Liver (tissue), 9 donors: ENCODE results near the gene OSBP2. TPM values are rescaled to one million over a fixed set of nuclear protein-coding genes. Genes with fewer than 3 reads are reported as not detected.

ENCODE experiments used
- DNase-seq: peaks from one replicate; pipeline ENCODE4 v3.0.0-alpha.2; 2017; ENCODE audit warnings: low spot score
- H3K27ac ChIP-seq, 2 donors: one replicate each; pipeline ENCODE4 v1.7.0; 2013; ENCODE audit warnings: inconsistent platforms in 2 of 2, low read length in 2 of 2, control low read depth in 1 of 2, low read depth in 1 of 2, mild to moderate bottlenecking in 1 of 2
- H3K27me3 ChIP-seq, 4 donors: one replicate each; pipeline versions ENCODE4 v1.6.1 to v1.7.0; 2013; ENCODE audit warnings: low read length in 3 of 4, inconsistent platforms in 1 of 4, mild to moderate bottlenecking in 1 of 4, moderate library complexity in 1 of 4; ENCODE audit not compliant: control insufficient read depth in 4 of 4, insufficient read depth in 4 of 4
- H3K36me3 ChIP-seq, 4 donors: one replicate each; pipeline versions ENCODE4 v1.6.1 to v1.7.0; 2013; ENCODE audit warnings: low read length in 3 of 4, mild to moderate bottlenecking in 3 of 4, low read depth in 1 of 4, moderate library complexity in 1 of 4; ENCODE audit not compliant: control insufficient read depth in 4 of 4, insufficient read depth in 3 of 4
- H3K4me1 ChIP-seq, 4 donors: one replicate each; pipeline versions ENCODE4 v1.6.1 to v1.7.0; 2013; ENCODE audit warnings: low read length in 3 of 4, mild to moderate bottlenecking in 3 of 4, moderate library complexity in 1 of 4; ENCODE audit not compliant: control insufficient read depth in 4 of 4, insufficient read depth in 4 of 4
- H3K4me3 ChIP-seq, 3 donors: one replicate each; pipeline versions ENCODE4 v1.6.1 to v1.7.0; 2013; ENCODE audit warnings: low read length in 3 of 3, control low read depth in 1 of 3, low read depth in 1 of 3, mild to moderate bottlenecking in 1 of 3
- H3K9ac ChIP-seq, 2 donors: one replicate each; pipeline ENCODE4 v1.7.0; 2013; ENCODE audit warnings: low read length in 2 of 2, mild to moderate bottlenecking in 2 of 2, moderate library complexity in 2 of 2, control low read depth in 1 of 2, low read depth in 1 of 2
- H3K9me3 ChIP-seq, 4 donors: one replicate each; pipeline versions ENCODE4 v1.6.1 to v1.7.0; 2013; ENCODE audit warnings: low read length in 3 of 4; ENCODE audit not compliant: control insufficient read depth in 4 of 4
- EGR1 ChIP-seq, 2 donors: IDR thresholded peaks; 2 replicates each; pipeline ENCODE4 v1.6.1; 2016 to 2018; ENCODE audit warnings: antibody characterized with exemption in 2 of 2, low read depth in 2 of 2
- FOXA1 ChIP-seq: IDR thresholded peaks from 2 replicates; pipeline ENCODE4 v1.6.1; 2016; ENCODE audit warnings: antibody characterized with exemption
- FOXA2 ChIP-seq: IDR thresholded peaks from 2 replicates; pipeline ENCODE4 v1.6.1; 2016; ENCODE audit warnings: antibody characterized with exemption
- GABPA ChIP-seq, 2 donors: IDR thresholded peaks in 1 of 2; conservative IDR thresholded peaks in 1 of 2; 2 replicates each; pipeline ENCODE4 v1.6.1; 2016; ENCODE audit warnings: antibody characterized with exemption in 2 of 2, mild to moderate bottlenecking in 1 of 2, moderate library complexity in 1 of 2
- HNF4A ChIP-seq, 2 donors: conservative IDR thresholded peaks; 2 replicates each; pipeline ENCODE4 v1.6.1; 2016; ENCODE audit warnings: antibody characterized with exemption in 2 of 2, mild to moderate bottlenecking in 2 of 2
- HNF4G ChIP-seq: IDR thresholded peaks from 2 replicates; pipeline ENCODE4 v1.6.1; 2016; ENCODE audit warnings: antibody characterized with exemption
- JUND ChIP-seq, 2 donors: IDR thresholded peaks; 2 replicates each; pipeline ENCODE4 v1.6.1; 2016; ENCODE audit warnings: antibody characterized with exemption in 2 of 2
- MAX ChIP-seq: IDR thresholded peaks from 2 replicates; pipeline ENCODE4 v1.6.1; 2016; ENCODE audit warnings: antibody characterized with exemption
- NR2F2 ChIP-seq: IDR thresholded peaks from 2 replicates; pipeline ENCODE4 v1.6.1; 2016; ENCODE audit warnings: antibody characterized with exemption
- RAD21 ChIP-seq, 2 donors: IDR thresholded peaks; 2 replicates each; pipeline ENCODE4 v1.6.1; 2016; ENCODE audit warnings: antibody characterized with exemption in 2 of 2, mild to moderate bottlenecking in 2 of 2
- REST ChIP-seq: IDR thresholded peaks from 2 replicates; pipeline ENCODE4 v1.6.1; 2016; ENCODE audit warnings: antibody characterized with exemption, mild to moderate bottlenecking
- RXRA ChIP-seq, 2 donors: IDR thresholded peaks; 2 replicates each; pipeline ENCODE4 v1.6.1; 2017 to 2018; ENCODE audit warnings: antibody characterized with exemption in 2 of 2, mild to moderate bottlenecking in 1 of 2
- SP1 ChIP-seq: IDR thresholded peaks from 2 replicates; pipeline ENCODE4 v1.6.1; 2018; ENCODE audit warnings: antibody characterized with exemption, mild to moderate bottlenecking
- TAF1 ChIP-seq: conservative IDR thresholded peaks from 2 replicates; pipeline ENCODE4 v1.6.1; 2016; ENCODE audit warnings: antibody characterized with exemption, mild to moderate bottlenecking
- WGBS: extraction: QIAGEN DNeasy Blood & Tissue Kit; methylation state at CpG from one replicate; pipeline ENCODE4 v1.1.7; 2013; 5-methylcytosine and 5-hydroxymethylcytosine counted together
- polyA plus RNA-seq, 2 donors: library from polyadenylated mRNA; stranded (reverse) in 1 of 2; unstranded in 1 of 2; fragments of 200-250 nt in 1 of 2; fragments of >200 nt in 1 of 2; fragmentation: Nextera tagmentation in 1 of 2; extraction: Ambion mirVana in 1 of 2; gene quantifications; one replicate each; pipeline versions ENCODE4 v1.2.1 to v1.2.3, GENCODE V29; 2013 to 2015
- total RNA-seq, 2 donors: library from RNA; depleted of rRNA; stranded (reverse); fragments of >200 nt; gene quantifications; one replicate each; pipeline ENCODE4 v1.2.3, GENCODE V29; 2014
- TF ChIP-seq, protein P1 (sequence below): IDR thresholded peaks from 2 replicates; pipeline ENCODE4 v1.6.1; 2016; ENCODE audit warnings: antibody characterized with exemption
- TF ChIP-seq, protein P2 (sequence below): IDR thresholded peaks from 2 replicates; pipeline ENCODE4 v1.6.1; 2016; ENCODE audit warnings: antibody characterized with exemption
- donor health status: healthy.
- donor health status: healthy.
- donor health status: healthy.
- donor health status: healthy.
- donor health status: healthy.

The OSBP2 gene
- total and polyA plus RNA-seq, 4 donors: 0.43 to 192 (median 0.86) TPM

DNA sequence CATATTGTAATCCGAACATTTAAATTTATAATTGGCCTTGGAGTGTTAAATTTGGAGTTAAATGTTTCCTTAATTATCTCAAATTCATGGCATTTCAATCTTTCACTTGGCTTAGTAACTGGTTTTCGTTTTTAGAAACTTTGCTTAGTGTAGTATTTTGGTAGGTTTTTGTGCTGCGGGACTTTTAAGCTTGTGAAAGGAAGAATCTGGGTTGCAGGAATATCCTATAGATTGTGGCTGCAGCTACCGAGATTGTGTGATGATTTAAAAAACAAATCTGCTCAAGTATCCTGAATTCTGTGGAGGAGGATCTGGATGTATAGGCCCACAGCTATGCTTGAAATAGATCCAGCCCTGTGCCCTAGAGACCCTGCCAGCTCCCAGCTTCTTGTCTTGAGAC is 27.1 kb downstream of the OSBP2 start:
- WGBS: 89% methylated on average over 4 of the region's 4 CpGs
- H3K9me3 ChIP-seq: no peaks in the 10 kb centered on the region
- DNase-seq: no peak
- H3K27ac ChIP-seq: no peak overlapping the region
- H3K4me1 ChIP-seq: no peaks in the 10 kb centered on the region
- H3K9ac ChIP-seq: no peak overlapping the region
- no peak for TF ChIP-seq RXRA (IDR thresholded peaks at IDR 0.05)
- TF ChIP-seq RAD21 (IDR thresholded peaks at IDR 0.05): no peak
- TF ChIP-seq MAX: no peak
- no peak for TF ChIP-seq NR2F2
- TF ChIP-seq FOXA2: no peak
- no peak overlapping the region for H3K4me3 ChIP-seq
- no peaks in the 10 kb centered on the region for H3K36me3 ChIP-seq
- H3K27me3 ChIP-seq: no peaks in the 10 kb centered on the region

- Histone ChIP-seq H3K4me1 (no peaks in the 10 kb centered on the region), H3K9me3 (no peaks in the 10 kb centered on the region), H3K4me3 (no peak overlapping the region), H3K9ac (no peak overlapping the region), H3K36me3 (no peaks in the 10 kb centered on the region), H3K27ac (no peak overlapping the region), H3K27me3 (no peaks in the 10 kb centered on the region)
- TF ChIP-seq NR2F2 (no peak), SP1 (no peak), TAF1 (no peak), REST (no peak), HNF4G (no peak)
- no peak for DNase-seq
- 89% methylated on average over 2 of the region's 2 CpGs for WGBS
Observed at GRCh38 chr22:30728826-30729225, 34.2 kb downstream of the OSBP2 start.

- Histone ChIP-seq H3K27me3 (no peaks in the 10 kb centered on the region), H3K4me1 (no peaks in the 10 kb centered on the region), H3K9ac (no peak overlapping the region), H3K4me3 (no peak overlapping the region), H3K27ac (no peak overlapping the region), H3K9me3 (no peaks in the 10 kb centered on the region), H3K36me3 (no peaks in the 10 kb centered on the region)
- WGBS: 87% methylated on average over 6 of the region's 6 CpGs
- DNase-seq: no peak
- TF ChIP-seq RXRA (IDR thresholded peaks at IDR 0.05): no peak
- TF ChIP-seq SP1: no peak
- no peak for TF ChIP-seq NR2F2
- no peak for TF ChIP-seq FOXA1
- TF ChIP-seq, protein P1, sequence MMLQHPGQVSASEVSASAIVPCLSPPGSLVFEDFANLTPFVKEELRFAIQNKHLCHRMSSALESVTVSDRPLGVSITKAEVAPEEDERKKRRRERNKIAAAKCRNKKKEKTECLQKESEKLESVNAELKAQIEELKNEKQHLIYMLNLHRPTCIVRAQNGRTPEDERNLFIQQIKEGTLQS: no peak
- no peak for TF ChIP-seq EGR1 (IDR thresholded peaks at IDR 0.05; ENCODE audit: low read depth in 2 of 2)
- no peak for TF ChIP-seq TAF1
- TF ChIP-seq REST: no peak
- TF ChIP-seq RAD21 (IDR thresholded peaks at IDR 0.05): no peak
- no peak for TF ChIP-seq JUND (IDR thresholded peaks at IDR 0.05)
- TF ChIP-seq, protein P2, sequence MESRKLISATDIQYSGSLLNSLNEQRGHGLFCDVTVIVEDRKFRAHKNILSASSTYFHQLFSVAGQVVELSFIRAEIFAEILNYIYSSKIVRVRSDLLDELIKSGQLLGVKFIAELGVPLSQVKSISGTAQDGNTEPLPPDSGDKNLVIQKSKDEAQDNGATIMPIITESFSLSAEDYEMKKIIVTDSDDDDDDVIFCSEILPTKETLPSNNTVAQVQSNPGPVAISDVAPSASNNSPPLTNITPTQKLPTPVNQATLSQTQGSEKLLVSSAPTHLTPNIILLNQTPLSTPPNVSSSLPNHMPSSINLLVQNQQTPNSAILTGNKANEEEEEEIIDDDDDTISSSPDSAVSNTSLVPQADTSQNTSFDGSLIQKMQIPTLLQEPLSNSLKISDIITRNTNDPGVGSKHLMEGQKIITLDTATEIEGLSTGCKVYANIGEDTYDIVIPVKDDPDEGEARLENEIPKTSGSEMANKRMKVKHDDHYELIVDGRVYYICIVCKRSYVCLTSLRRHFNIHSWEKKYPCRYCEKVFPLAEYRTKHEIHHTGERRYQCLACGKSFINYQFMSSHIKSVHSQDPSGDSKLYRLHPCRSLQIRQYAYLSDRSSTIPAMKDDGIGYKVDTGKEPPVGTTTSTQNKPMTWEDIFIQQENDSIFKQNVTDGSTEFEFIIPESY: no peak
- no peak for TF ChIP-seq HNF4A (conservative IDR thresholded peaks at IDR 0.05)
- TF ChIP-seq MAX: no peak
- TF ChIP-seq FOXA2: no peak
- no peak for TF ChIP-seq GABPA (IDR thresholded peaks at IDR 0.05 in 1 of 2, conservative IDR thresholded peaks at IDR 0.05 in 1 of 2)
Observed at GRCh38 chr22:30731658-30732057, 37.0 kb downstream of the OSBP2 start.
